GM12865 (cell line): ENCODE data around the gene FKBP11.

Source experiments
- DNase-seq: peaks from one replicate; pipeline ENCODE4 v3.0.0; 2010; ENCODE audit warnings: low read depth
- H3K4me3 ChIP-seq: 2 replicates; pipeline ENCODE4 v1.5.1; 2011; ENCODE audit warnings: mild to moderate bottlenecking, low read depth, low read length, control low read depth
- CTCF ChIP-seq: IDR thresholded peaks from 2 replicates; pipeline ENCODE4 v1.5.1; 2011; ENCODE audit warnings: low read length, control low read depth, low read depth, inconsistent platforms; ENCODE audit not compliant: insufficient read depth; ENCODE audit errors: missing control alignments

The FKBP11 gene

GRCh38 chr12:48969833-48970701 is 44.8 kb upstream of the FKBP11 start:
- no peak for DNase-seq
- no peak for TF ChIP-seq CTCF
- no peak overlapping the region for H3K4me3 ChIP-seq

DNA sequence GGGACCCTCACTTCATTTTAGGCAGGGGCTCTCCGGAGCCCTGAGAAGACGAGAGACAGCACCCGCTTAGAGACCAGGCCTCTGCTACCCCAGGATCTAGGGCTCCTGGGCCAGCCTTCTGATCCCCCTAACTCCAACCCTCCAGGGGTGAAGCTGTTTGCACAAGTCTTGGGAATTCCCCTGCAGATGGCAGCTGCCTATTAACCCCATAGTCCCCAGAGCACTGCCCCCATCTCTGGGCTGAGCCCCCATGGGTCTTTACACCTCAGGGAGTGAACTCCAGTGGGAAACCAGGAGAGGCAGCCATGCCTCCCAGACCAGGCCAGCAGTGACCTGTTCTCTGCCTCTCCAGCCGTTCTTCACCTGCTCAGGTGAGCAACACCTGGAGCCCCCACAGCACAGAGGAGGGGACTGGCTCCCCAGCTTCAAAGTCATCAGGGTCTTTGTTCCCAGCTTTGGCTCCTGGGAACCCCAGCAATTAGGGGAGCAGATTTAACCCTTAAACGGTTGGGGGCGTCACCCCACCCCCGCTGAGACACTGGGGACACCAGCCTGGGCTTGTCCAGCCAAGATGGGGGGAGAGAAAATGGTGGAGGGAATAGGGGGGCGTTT is 44.0 kb upstream of the FKBP11 start:
- H3K4me3 ChIP-seq = no peak overlapping the region
- no peak for DNase-seq
- no peak for TF ChIP-seq CTCF

DNA sequence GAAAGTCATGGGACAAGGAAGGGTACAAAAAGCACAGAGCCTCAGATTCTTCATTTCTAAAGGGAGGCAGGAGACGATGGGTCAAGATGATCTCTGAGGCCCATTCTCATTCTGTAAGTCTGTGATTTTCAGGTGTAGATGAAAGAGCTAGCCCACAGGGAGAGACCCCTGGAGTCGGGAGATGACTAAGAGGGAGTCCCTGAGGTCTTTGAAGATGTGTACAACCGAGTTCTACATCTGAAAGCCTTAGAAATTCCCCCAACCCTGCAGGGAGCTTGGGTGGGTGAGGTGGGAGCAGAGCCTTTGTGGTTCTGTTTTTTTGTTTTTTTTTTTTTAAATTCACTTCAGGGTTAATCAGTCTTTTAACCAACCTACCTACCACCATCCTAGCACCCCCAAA is 43.2 kb upstream of the FKBP11 start:
- peak; percentile 48 for DNase-seq
- H3K4me3 ChIP-seq = no peak overlapping the region
- TF ChIP-seq CTCF = no peak

- no peak overlapping the region for H3K4me3 ChIP-seq
- DNase-seq = no peak
- no peak for TF ChIP-seq CTCF
These were observed 42.7 kb upstream of the FKBP11 start for GRCh38 chr12:48967991-48968390.

DNA sequence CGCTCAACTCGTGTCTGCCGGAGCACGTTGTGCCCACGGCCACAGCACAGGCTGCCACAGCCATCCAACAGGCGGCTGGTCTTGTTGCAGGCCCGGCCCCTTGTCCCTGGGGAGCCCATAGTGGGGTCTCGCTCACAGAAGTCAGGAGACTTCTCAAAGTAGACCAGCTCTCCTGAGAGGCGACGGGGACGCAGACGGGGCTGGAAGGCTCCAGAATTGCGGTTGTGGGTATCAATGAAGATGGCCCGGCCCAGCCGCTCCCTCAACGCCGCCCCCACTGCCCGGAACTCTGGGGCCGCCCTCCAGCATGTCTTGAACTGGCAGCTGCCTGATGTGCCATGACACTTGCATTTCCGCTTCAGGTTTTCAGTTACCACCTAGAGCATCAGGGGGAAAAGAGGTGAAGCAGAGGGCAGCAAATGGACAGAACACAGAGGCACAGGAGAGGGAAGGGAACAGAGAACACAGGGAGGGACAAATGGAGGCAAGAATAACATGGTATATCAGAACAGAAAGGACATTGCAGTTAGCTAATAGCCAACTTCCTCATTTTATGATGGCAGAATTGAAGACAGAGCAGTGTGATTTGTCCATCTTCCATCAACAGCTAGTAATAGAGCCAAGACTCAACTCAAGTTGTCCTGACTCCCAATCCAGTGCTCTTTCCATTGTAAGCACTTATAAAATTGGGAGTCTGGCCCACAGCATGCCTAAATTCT is 41.0 kb upstream of the FKBP11 start:
- no peak overlapping the region for H3K4me3 ChIP-seq
- no peak for DNase-seq

GRCh38 chr12:48965298-48965838 is 40.1 kb upstream of the FKBP11 start:
- no peak for TF ChIP-seq CTCF
- DNase-seq = no peak
- H3K4me3 ChIP-seq = no peak overlapping the region

More for the DNA sequence above, 41.0 kb upstream of the FKBP11 start:
- no peak for TF ChIP-seq CTCF
